ENCODE measurements around the gene HERC5.

DNA sequence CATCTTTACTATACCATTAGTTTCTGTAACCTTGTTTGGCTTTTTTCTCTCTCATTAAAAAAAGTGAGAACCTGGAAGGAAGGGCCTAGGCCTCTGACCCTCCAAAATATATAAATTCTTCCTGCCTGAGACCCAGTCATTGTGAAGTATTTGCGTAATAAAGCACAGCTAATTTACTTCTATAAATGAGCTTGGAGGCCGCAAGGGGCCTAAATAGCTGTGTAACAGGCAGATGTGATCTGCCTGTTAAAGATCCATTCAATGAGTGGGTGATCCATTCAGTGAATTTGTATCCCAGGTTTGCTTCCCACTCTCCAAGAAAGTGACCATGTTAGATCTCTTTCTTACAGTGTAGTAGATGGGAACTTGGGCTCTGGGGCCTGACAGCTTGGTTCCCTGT, 67.3 kb downstream of the HERC5 start:
- TF ChIP-seq CTCF (IDR thresholded peaks at IDR 0.05; ENCODE audit: poor library complexity, severe bottlenecking) (no peak), RAD21 (conservative IDR thresholded peaks at IDR 0.05) (no peak), EZH2 (IDR thresholded peaks at IDR 0.05; ENCODE audit: borderline replicate concordance, insufficient read depth, low read length, poor library complexity, severe bottlenecking) (no peak), EP300 (conservative IDR thresholded peaks at IDR 0.05; ENCODE audit: poor library complexity, severe bottlenecking) (no peak), POLR2AphosphoS5 (IDR thresholded peaks at IDR 0.05) (no peak), TAF1 (IDR thresholded peaks at IDR 0.05; ENCODE audit: low read depth) (no peak), SMC3 (conservative IDR thresholded peaks at IDR 0.05; ENCODE audit: poor library complexity) (no peak), MXI1 (conservative IDR thresholded peaks at IDR 0.05; ENCODE audit: poor library complexity, severe bottlenecking) (no peak)
- TF ChIP-seq, protein P1, sequence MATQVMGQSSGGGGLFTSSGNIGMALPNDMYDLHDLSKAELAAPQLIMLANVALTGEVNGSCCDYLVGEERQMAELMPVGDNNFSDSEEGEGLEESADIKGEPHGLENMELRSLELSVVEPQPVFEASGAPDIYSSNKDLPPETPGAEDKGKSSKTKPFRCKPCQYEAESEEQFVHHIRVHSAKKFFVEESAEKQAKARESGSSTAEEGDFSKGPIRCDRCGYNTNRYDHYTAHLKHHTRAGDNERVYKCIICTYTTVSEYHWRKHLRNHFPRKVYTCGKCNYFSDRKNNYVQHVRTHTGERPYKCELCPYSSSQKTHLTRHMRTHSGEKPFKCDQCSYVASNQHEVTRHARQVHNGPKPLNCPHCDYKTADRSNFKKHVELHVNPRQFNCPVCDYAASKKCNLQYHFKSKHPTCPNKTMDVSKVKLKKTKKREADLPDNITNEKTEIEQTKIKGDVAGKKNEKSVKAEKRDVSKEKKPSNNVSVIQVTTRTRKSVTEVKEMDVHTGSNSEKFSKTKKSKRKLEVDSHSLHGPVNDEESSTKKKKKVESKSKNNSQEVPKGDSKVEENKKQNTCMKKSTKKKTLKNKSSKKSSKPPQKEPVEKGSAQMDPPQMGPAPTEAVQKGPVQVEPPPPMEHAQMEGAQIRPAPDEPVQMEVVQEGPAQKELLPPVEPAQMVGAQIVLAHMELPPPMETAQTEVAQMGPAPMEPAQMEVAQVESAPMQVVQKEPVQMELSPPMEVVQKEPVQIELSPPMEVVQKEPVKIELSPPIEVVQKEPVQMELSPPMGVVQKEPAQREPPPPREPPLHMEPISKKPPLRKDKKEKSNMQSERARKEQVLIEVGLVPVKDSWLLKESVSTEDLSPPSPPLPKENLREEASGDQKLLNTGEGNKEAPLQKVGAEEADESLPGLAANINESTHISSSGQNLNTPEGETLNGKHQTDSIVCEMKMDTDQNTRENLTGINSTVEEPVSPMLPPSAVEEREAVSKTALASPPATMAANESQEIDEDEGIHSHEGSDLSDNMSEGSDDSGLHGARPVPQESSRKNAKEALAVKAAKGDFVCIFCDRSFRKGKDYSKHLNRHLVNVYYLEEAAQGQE (IDR thresholded peaks at IDR 0.05; ENCODE audit: borderline replicate concordance), result no peak

Data from neural cell (in vitro differentiated cells).